GM23338 (cell line): ENCODE data around the gene GGT5. TPM values are rescaled to one million over a fixed set of nuclear protein-coding genes. Genes with fewer than 3 reads are reported as not detected.

Experiments used
- polyA plus RNA-seq: library from polyadenylated mRNA; unstranded; fragments of >200 nt; fragmentation: Nextera tagmentation; extraction: Ambion mirVana; gene quantifications from 2 replicates; pipeline ENCODE4 v1.2.1, GENCODE V29; 2016
- total RNA-seq: library from RNA; depleted of rRNA; stranded (reverse); fragments of >200 nt; shearing (Covaris generic); gene quantifications from 2 replicates; pipeline ENCODE4 v1.2.3, GENCODE V29; 2014; rRNA removed

GGT5 gene
- total and polyA plus RNA-seq, 2 experiments from 2014 or later, result not detected

Other genes starting within 250 kb of the GGT5 start
- gene GSTT4, start 239.6 kb downstream of the GGT5 start, total RNA-seq, result not detected in 2 replicates
- not detected in 2 replicates for gene GSTT4, start 239.6 kb downstream of the GGT5 start, polyA plus RNA-seq
- gene CABIN1, start 233.8 kb downstream of the GGT5 start, total RNA-seq, result 61.2 and 65.3 TPM in 2 replicates
- gene CABIN1, start 233.8 kb downstream of the GGT5 start, polyA plus RNA-seq, result 27.4 and 28.2 TPM in 2 replicates
- 2.1 and 2.2 TPM in 2 replicates for gene SUSD2, start 63.6 kb downstream of the GGT5 start, total RNA-seq
- gene SUSD2, start 63.6 kb downstream of the GGT5 start, polyA plus RNA-seq, result 0.68 and 0.74 TPM in 2 replicates
- gene SPECC1L, start 25.7 kb upstream of the GGT5 start, total RNA-seq, result 35.2 and 44.7 TPM in 2 replicates
- gene SPECC1L, start 25.7 kb upstream of the GGT5 start, polyA plus RNA-seq, result 17.9 and 24.3 TPM in 2 replicates
- 11.0 and 13.5 TPM in 2 replicates for gene ADORA2A, start 182.5 kb upstream of the GGT5 start, total RNA-seq
- gene ADORA2A, start 182.5 kb upstream of the GGT5 start, polyA plus RNA-seq, result 3.4 and 4.1 TPM in 2 replicates